Lung (tissue), 12 donors: Measurements from ENCODE around the gene TCP11L2. TPM values are rescaled to one million over a fixed set of nuclear protein-coding genes. Genes with fewer than 3 reads are reported as not detected.
"Not testable (repeated sequence)": the region's sequence is repeated elsewhere in the genome, so short reads cannot be mapped to it uniquely, and the experiment has no call there.

ENCODE experiments used
- ATAC-seq: fragments of 200-7000 bp; cut with Tn5 transposase; one replicate; pipeline ENCODE4 v1.9.1; 2020; ENCODE audit warnings: moderate number of reproducible peaks; ENCODE audit not compliant: insufficient read depth, low FRiP score
- DNase-seq, 3 donors: peaks; one replicate each; pipeline ENCODE4 v3.0.0-alpha.2; 2013 to 2017
- H3K27ac ChIP-seq, 2 donors: one replicate each; pipeline ENCODE4 v1.5.1; 2013; ENCODE audit warnings: mild to moderate bottlenecking in 2 of 2, moderate library complexity in 2 of 2, control low read depth in 1 of 2, inconsistent platforms in 1 of 2, low read depth in 1 of 2, low read length in 1 of 2
- H3K27me3 ChIP-seq, 3 donors: one replicate each; pipeline ENCODE4 v1.5.1; 2013; ENCODE audit warnings: low read length in 2 of 3; ENCODE audit not compliant: control insufficient read depth in 3 of 3, insufficient read depth in 3 of 3
- H3K36me3 ChIP-seq, 4 donors: one replicate each; pipeline ENCODE4 v1.5.1; 2013; ENCODE audit warnings: low read length in 4 of 4, mild to moderate bottlenecking in 1 of 4, moderate library complexity in 1 of 4; ENCODE audit not compliant: control insufficient read depth in 4 of 4, insufficient read depth in 4 of 4
- H3K4me1 ChIP-seq, 5 donors: one replicate each; pipeline ENCODE4 v1.5.1; 2013; ENCODE audit warnings: low read length in 5 of 5, mild to moderate bottlenecking in 2 of 5, moderate library complexity in 1 of 5; ENCODE audit not compliant: control insufficient read depth in 5 of 5, insufficient read depth in 5 of 5
- H3K4me3 ChIP-seq: one replicate; pipeline ENCODE4 v1.5.1; 2013; ENCODE audit warnings: mild to moderate bottlenecking, control low read depth, moderate library complexity
- H3K9ac ChIP-seq, 2 donors: one replicate each; pipeline ENCODE4 v1.5.1; 2013; ENCODE audit warnings: low read length in 2 of 2, control low read depth in 1 of 2; ENCODE audit not compliant: insufficient read depth in 1 of 2
- H3K9me3 ChIP-seq, 4 donors: one replicate each; pipeline ENCODE4 v1.5.1; 2013; ENCODE audit warnings: low read length in 3 of 4, mild to moderate bottlenecking in 1 of 4, moderate library complexity in 1 of 4; ENCODE audit not compliant: control insufficient read depth in 4 of 4, insufficient read depth in 3 of 4
- CTCF ChIP-seq: IDR thresholded peaks from 2 replicates; pipeline ENCODE4 v1.5.1; 2012; ENCODE audit warnings: mild to moderate bottlenecking; ENCODE audit errors: control extremely low read depth, extremely low read depth
- WGBS, 2 donors: extraction: QIAGEN DNeasy Blood & Tissue Kit; methylation state at CpG; one replicate each; pipeline ENCODE4 v1.1.7; 2013; 5-methylcytosine and 5-hydroxymethylcytosine counted together
- polyA plus RNA-seq, 2 donors: library from polyadenylated mRNA; stranded (reverse); fragments of 200-250 nt; gene quantifications; one replicate each; pipeline ENCODE4 v1.2.1, GENCODE V29; 2013
- total RNA-seq, 2 donors: library from RNA; depleted of rRNA in 1 of 2; stranded (reverse); fragments of >200 nt in 1 of 2; gene quantifications; one replicate each; pipeline ENCODE4 v1.2.1, GENCODE V29; 2014 to 2021
- donor health status: control.
- donor health status: control.
- donor health status: Bipolar disorder and iron deficiency.
- donor health status: healthy.
- donor health status: DM: yes; HTN: yes; CAD: no.

Gene TCP11L2
- total and polyA plus RNA-seq, 4 donors, result 4.9 to 78.5 (median 24.8) TPM

- H3K36me3 ChIP-seq, result peaks cover 0 to 11% (median 7%) of the 10 kb centered on the region in 4 donors
Measured at GRCh38 chr12:106311139-106311538, 8.6 kb downstream of the TCP11L2 start.

GRCh38 chr12:106313413-106313812 lies 10.9 kb downstream of the TCP11L2 start:
- Histone ChIP-seq H3K36me3 (peaks cover 4 to 20% (median 14%) of the 10 kb centered on the region in 4 donors), H3K4me1 (peaks cover 0 to 19% (median 10%) of the 10 kb centered on the region in 5 donors)
- 72 to 77% methylated on average over 4 of the region's 4 CpGs for WGBS, 2 donors
- not testable (repeated sequence) for H3K27ac ChIP-seq, H3K4me3 ChIP-seq, H3K9ac ChIP-seq, H3K9me3 ChIP-seq, DNase-seq, ATAC-seq, H3K27me3 ChIP-seq

More at GRCh38 chr12:106311139-106311538, 8.6 kb downstream of the TCP11L2 start:
- no peak for TF ChIP-seq CTCF
- peaks cover 0 to 22% (median 10%) of the 10 kb centered on the region in 5 donors for H3K4me1 ChIP-seq
- H3K27ac ChIP-seq, result peak overlapping the region; percentile 4 to 43
- H3K4me3 ChIP-seq, result no peak overlapping the region
- ATAC-seq, result no peak
- H3K9me3 ChIP-seq, result no peaks in the 10 kb centered on the region
- DNase-seq, result no peak
- WGBS, 2 donors, result 40 to 58% methylated on average over 8 of the region's 8 CpGs
- no peaks in the 10 kb centered on the region for H3K27me3 ChIP-seq
- H3K9ac ChIP-seq, result no peak overlapping the region

- WGBS, 2 donors, result 68 to 91% methylated on average over 4 of the region's 4 CpGs
- Histone ChIP-seq H3K9ac (no peak overlapping the region), H3K4me1 (peaks cover 0 to 11% (median 0%) of the 10 kb centered on the region in 5 donors), H3K27me3 (no peaks in the 10 kb centered on the region), H3K27ac (no peak overlapping the region), H3K4me3 (no peak overlapping the region), H3K36me3 (peaks cover 4 to 30% (median 19%) of the 10 kb centered on the region in 4 donors), H3K9me3 (no peaks in the 10 kb centered on the region)
- ATAC-seq, result no peak
- TF ChIP-seq CTCF, result no peak
- no peak for DNase-seq
Measured at GRCh38 chr12:106315523-106315922, 13.0 kb downstream of the TCP11L2 start.

GRCh38 chr12:106317406-106318082 lies 15.0 kb downstream of the TCP11L2 start:
- DNase-seq (no peak), ATAC-seq (no peak)
- Histone ChIP-seq H3K36me3 (peaks cover 14 to 40% (median 28%) of the 10 kb centered on the region in 4 donors), H3K4me3 (no peak overlapping the region), H3K4me1 (peaks cover 0 to 11% (median 0%) of the 10 kb centered on the region in 5 donors), H3K27me3 (no peaks in the 10 kb centered on the region), H3K9ac (no peak overlapping the region), H3K9me3 (no peaks in the 10 kb centered on the region), H3K27ac (peak overlapping the region in 1 of 2 donors; percentile 54)
- 84 to 97% methylated on average over 6 of the region's 6 CpGs for WGBS, 2 donors
- TF ChIP-seq CTCF, result no peak
